Neuronal stem cell (in vitro differentiated cells): Measurements from ENCODE around the gene FCHSD2.

Experiments used
- DNase-seq: peaks from one replicate; pipeline ENCODE4 v3.0.0-alpha.2; 2013; ENCODE audit warnings: low spot score
- H2AFZ ChIP-seq: one replicate; pipeline ENCODE4 v1.6.1; 2013; ENCODE audit warnings: mild to moderate bottlenecking, low read length, inconsistent platforms
- H2AK5ac ChIP-seq: 2 replicates; pipeline ENCODE4 v1.6.1; 2013; ENCODE audit warnings: low read depth, mild to moderate bottlenecking, inconsistent platforms, low read length, moderate library complexity, mixed read lengths
- H2BK120ac ChIP-seq: 2 replicates; pipeline ENCODE4 v1.6.1; 2013; ENCODE audit warnings: low read depth, mild to moderate bottlenecking, inconsistent platforms, low read length, moderate library complexity, mixed read lengths
- H2BK12ac ChIP-seq: one replicate; pipeline ENCODE4 v1.6.1; 2013; ENCODE audit warnings: low read length, inconsistent platforms
- H2BK15ac ChIP-seq: 2 replicates; pipeline ENCODE4 v1.6.1; 2013; ENCODE audit warnings: mild to moderate bottlenecking, low read length, inconsistent platforms, mixed read lengths
- H2BK5ac ChIP-seq: one replicate; pipeline ENCODE4 v1.6.1; 2013; ENCODE audit warnings: inconsistent platforms, mild to moderate bottlenecking, low read length, moderate library complexity
- H3K14ac ChIP-seq: one replicate; pipeline ENCODE4 v1.6.1; 2013; ENCODE audit warnings: low read length, inconsistent platforms
- H3K18ac ChIP-seq: 2 replicates; pipeline ENCODE4 v1.6.1; 2013; ENCODE audit warnings: low read length, inconsistent platforms
- H3K23ac ChIP-seq: 2 replicates; pipeline ENCODE4 v1.6.1; 2013; ENCODE audit warnings: low read depth, mild to moderate bottlenecking, mixed read lengths, low read length, inconsistent platforms; ENCODE audit not compliant: poor library complexity
- H3K27ac ChIP-seq: replicated peaks from 3 replicates; pipeline ENCODE4 v1.5.1; 2013; ENCODE audit warnings: low read length, inconsistent platforms
- H3K27me3 ChIP-seq, 3 experiments: 2 replicates each; pipeline ENCODE4 v1.6.1; 2013; ENCODE audit warnings: low read length in 3 of 3, mild to moderate bottlenecking in 2 of 3, inconsistent platforms in 1 of 3, low read depth in 1 of 3, mixed read lengths in 1 of 3, moderate library complexity in 1 of 3; ENCODE audit not compliant: control insufficient read depth in 3 of 3, insufficient read depth in 3 of 3
- H3K36me3 ChIP-seq, 2 donors: replicated peaks in 1 of 2; 2 replicates each; pipeline ENCODE4 v1.6.1; 2013; ENCODE audit warnings: low read length in 2 of 2; ENCODE audit not compliant: control insufficient read depth in 2 of 2, insufficient read depth in 2 of 2
- H3K4ac ChIP-seq: 2 replicates; pipeline ENCODE4 v1.6.1; 2013; ENCODE audit warnings: inconsistent platforms, mild to moderate bottlenecking, low read length, moderate library complexity
- H3K4me1 ChIP-seq, 2 donors: 1 replicate in 1 of 2; 2 replicates in 1 of 2; pipeline ENCODE4 v1.6.1; 2013; ENCODE audit warnings: low read length in 2 of 2, low read depth in 1 of 2; ENCODE audit not compliant: control insufficient read depth in 2 of 2, insufficient read depth in 1 of 2
- H3K4me2 ChIP-seq: one replicate; pipeline ENCODE4 v1.6.1; 2013; ENCODE audit warnings: mild to moderate bottlenecking, low read length, inconsistent platforms; ENCODE audit not compliant: insufficient read depth, poor library complexity, severe bottlenecking
- H3K4me3 ChIP-seq, 2 donors: 2 replicates each; pipeline ENCODE4 v1.5.1; 2013; ENCODE audit warnings: low read length in 2 of 2, mild to moderate bottlenecking in 2 of 2, inconsistent platforms in 1 of 2, moderate library complexity in 1 of 2
- H3K79me1 ChIP-seq: one replicate; pipeline ENCODE4 v1.6.1; 2013; ENCODE audit warnings: low read depth, mild to moderate bottlenecking, inconsistent platforms, low read length, moderate library complexity
- H3K9ac ChIP-seq: one replicate; pipeline ENCODE4 v1.6.1; 2013; ENCODE audit warnings: mild to moderate bottlenecking, low read depth, low read length, inconsistent platforms; ENCODE audit not compliant: poor library complexity
- H3K9me3 ChIP-seq, 2 donors: replicated peaks in 1 of 2; 2 replicates each; pipeline versions ENCODE3 to v1.6.1; 2013; ENCODE audit warnings: low read length in 2 of 2, mild to moderate bottlenecking in 2 of 2, inconsistent platforms in 1 of 2, low read depth in 1 of 2, mixed read lengths in 1 of 2, moderate library complexity in 1 of 2; ENCODE audit not compliant: control insufficient read depth in 2 of 2, insufficient read depth in 1 of 2
- H4K8ac ChIP-seq: one replicate; pipeline ENCODE4 v1.6.1; 2013; ENCODE audit warnings: low read depth, mild to moderate bottlenecking, inconsistent platforms, low read length, moderate library complexity
- H4K91ac ChIP-seq: one replicate; pipeline ENCODE4 v1.6.1; 2013; ENCODE audit warnings: low read length, low read depth, mild to moderate bottlenecking, inconsistent platforms; ENCODE audit not compliant: poor library complexity
- WGBS, 2 donors: extraction: QIAGEN DNeasy Blood & Tissue Kit; methylation state at CpG; one replicate each; pipeline ENCODE4 v1.1.7; 2013; ENCODE audit warnings: missing lambda C conversion rate in 2 of 2, mixed read lengths in 1 of 2; ENCODE audit not compliant: insufficient read length in 2 of 2, insufficient replicate concordance in 1 of 2; ENCODE audit errors: extremely low coverage in 2 of 2; 5-methylcytosine and 5-hydroxymethylcytosine counted together

The FCHSD2 gene

DNA sequence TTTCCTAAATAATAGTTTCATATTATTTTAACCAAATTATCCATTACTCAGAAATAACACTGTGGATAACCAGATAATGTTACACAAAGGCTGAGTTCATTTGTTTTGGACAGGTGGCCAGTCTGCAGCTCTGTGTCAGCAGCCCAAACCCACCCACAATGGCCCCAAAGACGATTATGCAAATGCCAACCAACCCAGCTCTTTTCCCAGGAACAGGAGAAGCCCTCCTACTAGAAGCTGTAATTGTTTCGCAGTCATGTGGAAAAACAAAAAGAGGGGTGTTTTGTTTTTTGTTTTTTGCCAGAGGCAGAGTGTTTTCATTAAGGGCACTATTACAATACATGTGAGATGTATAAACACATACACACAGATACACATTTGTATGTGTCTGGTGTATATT is 102.1 kb downstream of the FCHSD2 start:
- no CpG with 5 or more reads among the region's 2 CpGs for WGBS, 2 donors

DNA sequence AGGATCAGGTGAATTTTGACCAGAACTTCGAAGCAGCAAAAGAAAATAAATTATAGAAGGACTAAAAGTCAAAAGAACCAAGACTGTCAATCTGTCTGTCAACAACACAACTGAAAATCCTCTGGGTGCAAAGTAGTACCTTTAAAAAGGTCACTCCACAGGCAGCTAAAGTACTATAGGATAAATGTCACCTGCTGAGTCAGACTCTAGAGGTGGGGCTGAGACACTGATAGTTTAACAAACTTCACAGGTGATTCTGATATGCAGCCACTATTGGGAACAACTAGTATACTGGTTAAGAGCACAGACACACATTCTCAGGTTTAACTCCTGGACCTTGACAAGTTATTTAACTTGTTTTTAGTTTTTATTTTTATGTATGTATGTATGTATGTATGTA is 107.3 kb downstream of the FCHSD2 start:
- Histone ChIP-seq H3K4me2 (no peak overlapping the region), H3K79me1 (peaks cover 3% of the 10 kb centered on the region), H3K9ac (no peak overlapping the region), H3K4me3 (no peak overlapping the region), H3K4ac (no peak overlapping the region), H3K18ac (no peak overlapping the region), H3K27me3 (no peaks in the 10 kb centered on the region), H4K91ac (no peak overlapping the region), H2AFZ (no peak overlapping the region), H2BK5ac (no peak overlapping the region), H2BK120ac (no peak overlapping the region), H3K36me3 (peaks cover 0 to 5% of the 10 kb centered on the region in 2 donors), H3K14ac (no peak overlapping the region), H2BK12ac (no peak overlapping the region), H3K9me3 (peaks cover 0 to 2% of the 10 kb centered on the region in 2 donors), H4K8ac (no peak overlapping the region), H2AK5ac (no peak overlapping the region), H2BK15ac (no peak overlapping the region), H3K23ac (no peak overlapping the region), H3K4me1 (no peaks in the 10 kb centered on the region), H3K27ac (no peak overlapping the region)
- DNase-seq, result no peak
- no CpG with 5 or more reads among the region's 1 CpG for WGBS, 2 donors

More for the DNA sequence above, 102.1 kb downstream of the FCHSD2 start:
- no peak overlapping the region for H3K27ac ChIP-seq
- no peaks in the 10 kb centered on the region for H3K4me1 ChIP-seq
- DNase-seq, result peak; percentile 27
- H4K8ac ChIP-seq, result no peak overlapping the region
- H3K23ac ChIP-seq, result no peak overlapping the region
- H2AFZ ChIP-seq, result no peak overlapping the region
- H3K14ac ChIP-seq, result no peak overlapping the region
- H3K79me1 ChIP-seq, result peaks cover 3% of the 10 kb centered on the region
- H2BK15ac ChIP-seq, result no peak overlapping the region
- H2AK5ac ChIP-seq, result no peak overlapping the region
- H3K9me3 ChIP-seq, result peaks cover 2 to 7% of the 10 kb centered on the region in 2 donors
- H3K4me3 ChIP-seq, result no peak overlapping the region
- no peak overlapping the region for H2BK12ac ChIP-seq
- no peak overlapping the region for H2BK120ac ChIP-seq
- H3K36me3 ChIP-seq, result peaks cover 0 to 5% of the 10 kb centered on the region in 2 donors
- H4K91ac ChIP-seq, result no peak overlapping the region
- H3K4me2 ChIP-seq, result no peak overlapping the region
- no peak overlapping the region for H3K9ac ChIP-seq
- H2BK5ac ChIP-seq, result no peak overlapping the region
- H3K27me3 ChIP-seq, result peaks cover 0 to 2% (median 0%) of the 10 kb centered on the region in 3 experiments
- no peak overlapping the region for H3K18ac ChIP-seq
- no peak overlapping the region for H3K4ac ChIP-seq

DNA sequence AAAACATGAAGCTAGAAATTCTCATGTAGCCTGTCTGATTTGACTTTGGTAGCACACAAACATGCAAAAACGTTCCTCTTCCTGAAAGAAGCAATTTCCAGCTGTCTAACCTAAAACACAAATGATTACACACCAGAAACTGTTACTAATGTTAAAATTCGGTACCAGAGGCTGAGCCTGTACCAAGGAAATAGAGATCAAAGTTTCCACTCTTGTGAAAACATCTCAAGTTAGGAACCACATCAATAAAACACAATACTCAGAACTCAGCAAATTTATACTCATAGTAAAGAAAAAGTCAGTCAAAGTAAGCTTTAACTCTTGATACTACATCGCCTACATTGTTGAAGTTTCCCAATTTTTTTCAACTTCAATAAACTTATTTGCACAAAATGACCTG is 107.8 kb downstream of the FCHSD2 start:
- Histone ChIP-seq H3K4me1 (no peaks in the 10 kb centered on the region), H3K4me2 (no peak overlapping the region), H3K9me3 (peaks cover 0 to 3% of the 10 kb centered on the region in 2 donors), H2BK12ac (no peak overlapping the region), H2BK15ac (no peak overlapping the region), H2BK120ac (no peak overlapping the region), H3K27ac (no peak overlapping the region), H2BK5ac (no peak overlapping the region), H3K4me3 (no peak overlapping the region), H3K4ac (no peak overlapping the region), H4K91ac (no peak overlapping the region), H3K36me3 (peaks cover 0 to 5% of the 10 kb centered on the region in 2 donors), H3K9ac (no peak overlapping the region), H2AFZ (no peak overlapping the region), H4K8ac (no peak overlapping the region), H3K23ac (no peak overlapping the region), H2AK5ac (no peak overlapping the region), H3K27me3 (no peaks in the 10 kb centered on the region), H3K18ac (no peak overlapping the region), H3K14ac (no peak overlapping the region), H3K79me1 (peaks cover 3% of the 10 kb centered on the region)
- no CpG with 5 or more reads among the region's 3 CpGs for WGBS, 2 donors
- DNase-seq, result no peak

DNA sequence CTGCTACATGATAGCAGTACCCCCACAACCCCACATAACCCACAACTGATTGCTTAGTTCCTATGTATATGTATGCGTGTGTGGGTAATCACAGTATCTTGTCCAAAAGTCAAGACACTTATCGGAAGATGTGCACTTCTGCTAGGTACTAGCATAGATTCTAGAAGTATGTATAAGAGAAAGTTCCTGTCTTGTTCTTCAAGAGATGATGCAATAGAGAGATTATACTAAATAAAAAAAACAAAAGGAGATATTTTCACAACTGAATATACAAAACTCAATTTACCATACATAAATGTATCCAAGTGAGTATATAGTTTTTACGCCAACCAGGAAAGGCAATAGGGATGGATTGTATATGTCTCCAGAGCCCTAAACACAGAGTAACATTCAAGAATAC is 112.0 kb downstream of the FCHSD2 start:
- Histone ChIP-seq H3K18ac (no peak overlapping the region), H3K79me1 (peaks cover under 1% of the 10 kb centered on the region), H3K36me3 (no peaks in the 10 kb centered on the region), H2BK120ac (no peak overlapping the region), H3K4me1 (no peaks in the 10 kb centered on the region), H3K4me2 (no peak overlapping the region), H3K4me3 (no peak overlapping the region), H3K23ac (no peak overlapping the region), H3K9me3 (peaks cover 9 to 14% of the 10 kb centered on the region in 2 donors), H2BK15ac (no peak overlapping the region), H3K27me3 (no peaks in the 10 kb centered on the region), H3K27ac (no peak overlapping the region), H3K4ac (no peak overlapping the region), H3K9ac (no peak overlapping the region), H4K8ac (no peak overlapping the region), H2AFZ (no peak overlapping the region), H3K14ac (no peak overlapping the region), H2BK5ac (no peak overlapping the region), H4K91ac (no peak overlapping the region), H2BK12ac (no peak overlapping the region), H2AK5ac (no peak overlapping the region)
- no CpG with 5 or more reads among the region's 3 CpGs for WGBS, 2 donors
- DNase-seq, result no peak
